K562 (cell line): ENCODE results near the gene MMRN1. TPM values are rescaled to one million over a fixed set of nuclear protein-coding genes. Genes with fewer than 3 reads are reported as not detected.

Source experiments
- CTCF ChIP-seq, 3 experiments: IDR thresholded peaks in 2 of 3; conservative IDR thresholded peaks in 1 of 3; 2 replicates each; pipeline ENCODE4 v1.5.1; 2011 to 2012; ENCODE audit warnings: low read length in 3 of 3, mild to moderate bottlenecking in 3 of 3, control low read depth in 2 of 3, improper control_type of control experiment in 1 of 3, inconsistent platforms in 1 of 3, low read depth in 1 of 3, mixed read lengths in 1 of 3, moderate library complexity in 1 of 3; ENCODE audit not compliant: insufficient read depth in 2 of 3
- KDM4B ChIP-seq, 2 experiments: fragments of 450-650 bp in 1 of 2; sonication (generic) in 1 of 2; IDR thresholded peaks; 2 replicates each; pipeline ENCODE4 v1.6.1; 2016 to 2017; ENCODE audit warnings: borderline replicate concordance in 2 of 2, antibody characterized with exemption in 1 of 2, low read depth in 1 of 2, mild to moderate bottlenecking in 1 of 2
- USF1 ChIP-seq: sonication (generic); formaldehyde crosslinking; IDR thresholded peaks from 2 replicates; pipeline ENCODE4 v1.9.0; 2022; ENCODE audit warnings: mild to moderate bottlenecking, missing genetic modification reagents
- ZNF431 ChIP-seq: sonication (generic); formaldehyde crosslinking; IDR thresholded peaks from 2 replicates; pipeline ENCODE4 v1.8.0; 2022; ENCODE audit warnings: mild to moderate bottlenecking, missing genetic modification reagents
- ZNF77 ChIP-seq: fragments of 250-450 bp; sonication (Bioruptor Pico); IDR thresholded peaks from 2 replicates; pipeline ENCODE4 v1.5.0; 2020
- polyA plus RNA-seq, 8 experiments: library from polyadenylated mRNA; depleted of rRNA in 4 of 8; stranded (reverse) in 5 of 8; unstranded in 3 of 8; fragments of >200 nt; fragmentation: Nextera tagmentation in 2 of 8; fragmentation: Illumina TruSeq in 1 of 8; extraction: Ambion mirVana in 2 of 8; extraction: Trizol in 1 of 8; gene quantifications; 2 replicates each; pipeline versions ENCODE4 v1.2.1 to v1.2.3, GENCODE V29; 2011 to 2014; ENCODE audit warnings: inconsistent platforms in 1 of 8, missing spikeins in 1 of 8
- total RNA-seq, 7 experiments: library from RNA; depleted of rRNA in 6 of 7; stranded (reverse); fragments of >200 nt in 6 of 7; fragmentation: Illumina TruSeq in 2 of 7; extraction: Trizol in 2 of 7; gene quantifications; 2 replicates each; pipeline versions ENCODE4 v1.2.1 to v1.2.3, GENCODE V29; 2011 to 2021; ENCODE audit warnings: low replicate concordance in 1 of 7
- TF ChIP-seq, protein P1 (sequence below): sonication (generic); formaldehyde crosslinking; IDR thresholded peaks from 2 replicates; pipeline ENCODE4 v1.8.0; 2022; ENCODE audit warnings: mild to moderate bottlenecking, missing genetic modification reagents

MMRN1 gene
- total and polyA plus RNA-seq, 9 of the 15 experiments (the other 6 are each of a cell fraction or from before 2014, with no cell fraction given), result 0.01 to 0.06 (median 0.02) TPM; not detected in 6

DNA sequence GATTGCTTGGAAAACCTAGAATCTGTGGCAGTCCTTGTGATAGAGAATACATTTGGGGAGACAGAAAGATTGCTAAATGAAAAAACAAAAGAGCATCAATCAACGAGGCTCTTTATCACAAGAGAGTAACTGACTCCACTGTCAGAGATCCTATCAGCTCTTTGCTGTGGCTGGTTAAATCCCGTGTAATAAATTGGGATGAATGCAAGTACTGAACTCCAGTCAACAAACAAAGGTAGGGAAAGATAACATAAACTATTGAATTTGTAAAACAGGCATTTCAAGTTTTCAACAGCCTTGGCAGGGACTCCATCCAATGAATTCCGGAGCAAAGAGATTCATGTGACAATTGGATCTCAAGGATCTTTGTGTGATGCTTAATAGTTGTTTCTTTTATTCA, 21.3 kb downstream of the MMRN1 start (continued):
- TF ChIP-seq, protein P1, sequence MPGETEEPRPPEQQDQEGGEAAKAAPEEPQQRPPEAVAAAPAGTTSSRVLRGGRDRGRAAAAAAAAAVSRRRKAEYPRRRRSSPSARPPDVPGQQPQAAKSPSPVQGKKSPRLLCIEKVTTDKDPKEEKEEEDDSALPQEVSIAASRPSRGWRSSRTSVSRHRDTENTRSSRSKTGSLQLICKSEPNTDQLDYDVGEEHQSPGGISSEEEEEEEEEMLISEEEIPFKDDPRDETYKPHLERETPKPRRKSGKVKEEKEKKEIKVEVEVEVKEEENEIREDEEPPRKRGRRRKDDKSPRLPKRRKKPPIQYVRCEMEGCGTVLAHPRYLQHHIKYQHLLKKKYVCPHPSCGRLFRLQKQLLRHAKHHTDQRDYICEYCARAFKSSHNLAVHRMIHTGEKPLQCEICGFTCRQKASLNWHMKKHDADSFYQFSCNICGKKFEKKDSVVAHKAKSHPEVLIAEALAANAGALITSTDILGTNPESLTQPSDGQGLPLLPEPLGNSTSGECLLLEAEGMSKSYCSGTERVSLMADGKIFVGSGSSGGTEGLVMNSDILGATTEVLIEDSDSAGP (CRISPR knock-in tag), result no peak
- TF ChIP-seq ZNF77 (CRISPR knock-in tag) (no peak), KDM4B (IDR thresholded peaks at IDR 0.05; ENCODE audit: borderline replicate concordance in 2 of 2, low read depth in 1 of 2) (no peak), ZNF431 (CRISPR knock-in tag) (no peak), USF1 (CRISPR knock-in tag) (no peak), CTCF (IDR thresholded peaks at IDR 0.05 in 2 of 3, conservative IDR thresholded peaks at IDR 0.05 in 1 of 3; ENCODE audit: insufficient read depth in 2 of 3, low read depth in 1 of 3, low read length in 3 of 3) (no peak)
